Mesenteric fat pad (tissue), 1 donor: ENCODE results near the gene FAM161A. TPM values are rescaled to one million over a fixed set of nuclear protein-coding genes. Genes with fewer than 3 reads are reported as not detected.

Experiments
- DNase-seq: peaks from one replicate; pipeline ENCODE4 v3.0.0-alpha.2; 2020; ENCODE audit warnings: low spot score
- total RNA-seq: library from RNA; stranded (reverse); fragmentation: NEBNext Ultra II Directional; extraction: Animal tissue kit (Norgen Biotek cat#: 25700); gene quantifications from one replicate; pipeline ENCODE4 v1.2.1, GENCODE V29; 2021
- donor health status: DM: yes; HTN: yes; CAD: no.

Gene FAM161A
- total RNA-seq, 1 donor from 2014 or later: 1.00 TPM

- DNase-seq: no peak
Observed at GRCh38 chr2:61787941-61788563, 65.8 kb downstream of the FAM161A start.

DNA sequence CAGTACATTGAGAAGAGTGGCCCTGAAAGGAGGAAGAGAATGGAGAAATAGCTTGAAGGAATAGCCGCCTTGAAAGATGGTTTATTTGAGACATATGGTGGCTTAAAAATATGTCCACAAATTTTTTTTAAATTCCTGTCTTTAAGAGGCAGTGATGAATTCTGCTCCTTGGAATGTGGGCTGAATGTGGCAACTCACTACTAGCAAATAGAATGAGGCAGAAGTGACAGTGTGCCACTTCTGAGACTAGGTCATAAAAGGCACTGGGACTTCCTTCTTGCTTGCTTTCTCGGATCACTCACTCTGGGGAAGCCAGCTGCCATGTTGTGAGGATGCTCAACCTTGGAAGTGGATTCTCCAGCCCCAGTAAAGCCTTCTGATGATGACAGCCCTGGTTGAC, 67.0 kb downstream of the FAM161A start:
- DNase-seq: no peak

- no peak for DNase-seq
Observed at GRCh38 chr2:61785583-61785982, 68.3 kb downstream of the FAM161A start.

DNA sequence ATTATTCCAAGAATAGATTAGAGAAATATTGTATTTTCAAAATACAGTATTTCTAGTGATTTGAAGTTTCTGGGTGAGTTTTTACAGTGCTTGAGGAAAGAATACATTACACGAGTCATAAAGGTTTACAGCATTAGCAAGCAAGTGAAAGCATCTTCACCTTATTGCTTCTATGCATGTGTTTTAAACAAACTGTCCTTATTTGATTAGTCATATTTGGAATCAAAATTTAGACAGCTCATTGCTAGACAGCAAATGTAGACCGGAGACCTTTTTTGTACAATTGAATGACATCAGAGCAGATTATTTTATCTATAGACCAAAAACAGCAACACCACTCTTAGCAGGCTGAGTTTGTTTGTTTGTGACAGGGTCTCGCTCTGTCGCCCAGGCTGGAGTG, 69.2 kb downstream of the FAM161A start:
- no peak for DNase-seq

DNA sequence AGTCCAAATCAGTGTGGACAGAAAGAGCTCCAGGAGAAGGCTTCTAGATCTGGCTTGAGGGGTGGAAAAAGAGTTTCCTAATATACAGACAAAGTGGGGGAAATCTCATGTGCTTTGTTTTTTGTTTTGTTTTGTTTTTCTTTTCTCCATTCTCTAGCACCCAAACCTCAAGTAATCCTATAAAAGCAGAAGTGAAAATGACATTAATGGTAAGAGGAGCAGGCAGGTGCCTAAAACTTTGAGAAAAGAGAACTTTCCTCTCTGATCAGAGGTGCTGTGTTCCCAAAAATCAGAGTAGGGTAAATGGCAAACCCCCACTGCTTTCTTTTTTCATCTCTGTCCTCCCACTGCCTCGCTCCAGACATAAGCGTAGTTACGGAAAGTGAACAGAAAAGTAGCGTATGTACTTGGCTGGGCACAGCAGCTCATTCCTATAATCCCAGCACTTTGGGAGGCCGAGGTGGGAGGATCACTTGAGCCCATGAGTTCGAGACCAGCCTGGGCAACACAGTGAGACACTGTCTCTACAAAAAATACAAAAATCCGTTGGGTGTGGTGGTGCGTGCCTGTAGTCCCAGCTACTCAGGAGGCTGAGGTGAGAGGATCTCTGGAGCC, 77.8 kb downstream of the FAM161A start:
- DNase-seq: no peak

Other genes starting within 250 kb of the FAM161A start
- gene CCT4, start 34.6 kb upstream of the FAM161A start, total RNA-seq: 107 TPM
- 38.0 TPM for gene COMMD1, start 51.6 kb upstream of the FAM161A start, total RNA-seq